ENCODE data around the gene RBM24.
"Not testable (repeated sequence)": the region's sequence is repeated elsewhere in the genome, so short reads cannot be mapped to it uniquely, and the experiment has no call there.

Gene RBM24

DNA sequence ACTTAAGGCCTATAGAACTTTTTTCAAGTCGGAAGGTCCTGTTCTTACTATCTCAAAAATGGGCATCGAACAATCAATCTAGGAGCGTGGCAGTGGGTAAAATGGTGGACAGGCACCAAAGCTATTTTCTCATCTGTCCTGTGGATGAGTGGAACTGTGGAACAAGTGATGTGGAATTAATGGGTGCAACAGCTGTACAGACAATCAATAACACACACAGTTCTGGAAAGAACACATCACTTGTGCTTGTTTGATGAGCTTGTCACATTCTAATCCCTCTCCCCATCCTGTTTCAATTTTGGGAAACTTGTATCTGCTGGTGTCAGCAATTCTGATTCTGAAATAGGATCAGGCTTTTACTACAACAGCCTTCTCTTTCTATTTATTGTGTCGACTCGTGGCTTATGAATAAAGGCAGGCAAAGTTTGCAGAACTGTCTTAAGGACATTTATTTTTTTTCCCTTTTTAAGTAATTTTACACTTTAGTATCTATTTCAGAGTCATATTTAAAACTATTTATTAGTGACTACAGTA is 11.5 kb downstream of the RBM24 start:
- no peak for DNase-seq

- DNase-seq = no peak
These were observed 12.2 kb downstream of the RBM24 start for GRCh38 chr6:17293395-17293794.

DNA sequence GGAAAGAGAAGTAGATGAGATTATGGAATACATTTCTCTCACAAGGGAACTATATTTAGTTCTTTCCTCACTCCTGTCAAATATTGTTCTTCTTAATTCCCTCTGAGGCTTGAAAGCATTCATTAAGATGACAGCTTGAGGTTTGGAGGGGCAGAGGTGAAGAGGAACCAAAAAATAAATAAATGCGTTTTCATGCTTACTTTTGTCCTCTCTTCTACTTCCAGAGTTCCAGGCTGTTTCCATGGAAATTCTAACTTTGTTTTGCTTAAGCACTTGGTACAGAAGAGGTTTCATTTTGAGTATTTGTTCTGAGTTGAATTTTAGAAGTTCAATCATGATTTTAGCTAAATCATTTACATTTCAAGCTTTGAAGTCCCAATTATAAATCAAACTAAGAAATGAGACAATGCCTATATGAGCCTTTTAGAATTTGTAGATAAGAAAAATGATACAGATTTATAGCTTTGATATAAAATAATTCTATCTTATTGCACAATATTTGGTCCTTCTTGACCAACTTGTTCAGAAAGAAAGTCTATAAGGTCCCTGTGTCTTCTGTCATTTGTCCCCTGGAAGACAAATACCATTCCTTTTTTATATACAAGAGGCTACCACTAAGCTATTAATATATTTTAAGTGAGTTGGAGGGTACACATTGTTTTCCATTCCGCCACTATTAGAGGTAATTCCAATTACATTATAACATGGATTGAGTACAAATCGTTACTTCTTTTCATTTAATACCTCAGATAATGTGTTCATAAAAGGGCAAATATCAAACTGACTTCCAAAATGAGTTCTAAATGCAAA is 16.3 kb downstream of the RBM24 start:
- no peak for DNase-seq

GRCh38 chr6:17298257-17298656 is 17.1 kb downstream of the RBM24 start:
- DNase-seq = no peak

- no peak for DNase-seq
These were observed 18.1 kb downstream of the RBM24 start for GRCh38 chr6:17299222-17299621.

- no peak for DNase-seq
These were observed 18.6 kb downstream of the RBM24 start for GRCh38 chr6:17299750-17300149.

DNA sequence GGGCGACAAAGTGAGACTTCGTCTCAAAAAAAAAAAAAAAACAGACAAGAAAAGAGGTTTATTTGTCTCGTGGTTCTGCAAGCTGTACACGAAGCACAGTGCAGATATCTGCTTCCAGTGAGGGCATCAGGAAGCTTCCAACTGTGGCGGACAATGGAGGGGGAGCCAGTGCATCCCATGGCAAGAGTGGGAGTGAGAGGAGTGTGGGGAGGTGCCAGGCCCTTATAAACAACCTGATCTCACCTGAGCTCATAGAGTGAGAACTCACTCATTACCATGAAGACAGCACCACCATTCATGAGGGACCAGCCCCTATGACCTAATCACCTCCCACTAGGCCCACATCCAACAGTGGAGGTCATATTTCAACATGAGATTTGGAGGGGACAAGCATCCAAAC is 19.5 kb downstream of the RBM24 start:
- DNase-seq = no peak

DNA sequence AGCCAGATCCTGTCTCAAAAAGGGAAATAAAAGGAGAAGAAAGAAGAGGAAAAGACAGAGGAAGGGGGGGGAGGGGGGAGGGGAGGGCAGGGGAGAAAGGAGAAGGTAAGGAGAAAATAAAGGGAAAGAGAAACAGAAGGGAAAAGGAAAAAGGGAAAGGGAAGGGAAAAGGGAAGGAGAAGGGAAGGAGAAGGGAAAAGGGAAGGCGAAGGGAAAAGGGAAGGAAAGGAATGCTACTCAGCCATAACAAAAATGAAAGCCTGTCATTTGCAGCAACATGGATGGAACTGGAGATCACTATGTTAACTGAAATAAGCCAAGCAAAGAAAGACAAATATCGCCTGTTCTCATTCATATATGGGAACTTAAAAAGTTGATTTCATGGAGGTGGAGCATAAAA is 22.3 kb downstream of the RBM24 start:
- DNase-seq = no peak

GRCh38 chr6:17305219-17306001 is 24.2 kb downstream of the RBM24 start:
- no peak for DNase-seq

- no peak for DNase-seq
These were observed 30.6 kb downstream of the RBM24 start for GRCh38 chr6:17311595-17312311.

- not testable (repeated sequence) for DNase-seq
These were observed 32.1 kb downstream of the RBM24 start for GRCh38 chr6:17313238-17313637.

GRCh38 chr6:17313971-17314370 is 32.8 kb downstream of the RBM24 start:
- DNase-seq = no peak

- DNase-seq = no peak
These were observed 34.1 kb downstream of the RBM24 start for GRCh38 chr6:17315262-17315661.

GRCh38 chr6:17318435-17319165 is 37.4 kb downstream of the RBM24 start:
- DNase-seq = no peak

DNA sequence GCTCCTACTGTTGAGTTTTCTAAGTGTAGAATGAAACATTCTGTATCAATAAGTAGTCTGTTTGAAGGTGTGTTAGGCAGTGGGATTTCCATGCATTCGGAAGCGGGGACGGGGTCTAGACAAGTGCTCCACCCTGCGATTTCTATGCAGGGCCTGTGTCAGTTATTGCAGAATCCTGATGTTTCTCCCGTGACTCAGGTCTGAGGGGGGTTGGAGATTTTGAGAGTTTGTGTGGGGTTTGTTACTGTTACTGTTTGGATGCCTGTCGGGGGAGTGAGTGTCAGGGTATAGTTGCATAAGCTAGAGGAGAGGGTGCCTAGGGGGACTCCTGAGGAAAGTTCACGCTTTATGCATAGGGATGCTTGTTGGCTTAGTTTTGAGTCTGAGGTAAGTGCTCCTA is 39.1 kb downstream of the RBM24 start:
- DNase-seq = not testable (repeated sequence)

GRCh38 chr6:17331238-17331637 is 50.1 kb downstream of the RBM24 start:
- DNase-seq = no peak

- DNase-seq = no peak
These were observed 53.1 kb downstream of the RBM24 start for GRCh38 chr6:17334265-17334664.

GRCh38 chr6:17336425-17336824 is 55.3 kb downstream of the RBM24 start:
- no peak for DNase-seq

DNA sequence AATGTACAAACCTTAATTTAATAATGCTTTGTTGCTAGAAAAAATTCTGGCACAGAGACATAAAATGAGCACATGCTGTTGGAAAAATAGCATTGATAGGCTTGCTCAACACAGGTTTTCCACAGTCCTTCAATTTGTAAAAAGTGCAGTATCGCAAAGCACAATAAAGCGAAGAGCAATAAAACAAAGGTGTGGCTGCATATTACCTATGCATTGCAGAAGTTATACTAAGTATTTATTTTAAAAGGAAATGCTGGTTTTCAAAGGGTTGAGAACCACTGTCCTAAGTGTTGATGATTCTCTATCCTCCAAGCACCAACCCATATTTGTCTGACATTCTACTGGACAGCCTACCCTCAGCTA is 58.1 kb downstream of the RBM24 start:
- DNase-seq = no peak

DNA sequence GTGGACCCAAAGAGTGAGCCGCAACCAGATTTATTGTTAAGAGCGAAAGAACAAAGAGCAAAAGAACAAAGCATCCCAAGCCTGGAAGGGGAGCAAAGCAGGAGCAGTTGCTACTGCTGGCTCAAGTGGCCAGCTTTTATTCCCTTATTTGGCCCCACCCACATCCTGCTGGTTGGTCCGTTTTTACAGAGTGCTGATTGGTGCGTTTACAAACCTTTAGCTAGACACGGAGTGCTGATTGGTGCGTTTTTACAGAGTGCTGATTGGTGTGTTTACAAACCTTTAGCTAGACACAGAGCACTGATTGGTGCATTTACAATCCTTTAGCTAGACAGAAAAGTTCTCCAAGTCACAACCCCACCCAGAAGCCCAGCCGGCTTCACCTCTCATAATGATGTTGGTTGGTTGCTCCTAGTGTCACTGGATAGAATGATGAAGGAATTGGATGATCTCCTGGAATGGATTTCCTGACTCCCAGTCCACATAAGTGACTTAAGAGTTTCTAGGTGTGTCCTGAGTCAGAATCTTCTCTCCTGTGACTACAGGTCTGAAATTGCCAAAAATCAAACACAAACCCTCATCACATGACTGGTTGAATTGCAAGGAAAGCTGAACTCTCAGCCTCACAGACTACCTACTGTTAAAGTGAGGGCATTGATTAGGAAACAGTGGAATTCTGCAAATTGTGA is 60.1 kb downstream of the RBM24 start:
- no peak for DNase-seq

- DNase-seq = no peak
These were observed 60.7 kb downstream of the RBM24 start for GRCh38 chr6:17341891-17342290.

- no peak for DNase-seq
These were observed 62.1 kb downstream of the RBM24 start for GRCh38 chr6:17343215-17343614.

All from NCI-H1105 (cell line).